Activated naive CD4-positive, alpha-beta T cell treated with anti-CD3 and anti-CD28 coated beads, Interleukin-2, amount 10 ng/mL, durations not matched to agents 7 days and 5 days (primary cell): ENCODE data around the gene RANBP3.

Experiments used
- CTCF ChIA-PET: fragments of 350-600 bp; sonication (Branson Sonifier 250); formaldehyde crosslinking; loops from one replicate; lab custom pipeline; 2021; ENCODE audit warnings: antibody characterized with exemption; lab: Charles Lee
- DNase-seq: peaks from one replicate; pipeline ENCODE4 v3.0.0-alpha.2; 2020
- H3K27ac Mint-ChIP-seq: one replicate; pipeline ENCODE4 v1.8.0; 2021; ENCODE audit warnings: mild to moderate bottlenecking, moderate library complexity, mixed read lengths
- H3K27me3 Mint-ChIP-seq: one replicate; pipeline ENCODE4 v1.8.0; 2021; ENCODE audit warnings: mild to moderate bottlenecking, mixed read lengths
- H3K36me3 Mint-ChIP-seq: one replicate; pipeline ENCODE4 v1.8.0; 2021; ENCODE audit warnings: mixed read lengths
- H3K4me1 Mint-ChIP-seq: one replicate; pipeline ENCODE4 v1.8.0; 2021; ENCODE audit warnings: mixed read lengths
- H3K4me3 Mint-ChIP-seq: one replicate; pipeline ENCODE4 v1.8.0; 2021; ENCODE audit warnings: mild to moderate bottlenecking, moderate library complexity, mixed read lengths
- H3K9me3 Mint-ChIP-seq: one replicate; pipeline ENCODE4 v1.8.0; 2021; ENCODE audit warnings: mixed read lengths

RANBP3 gene

GRCh38 chr19:5923356-5923755 is 54.6 kb downstream of the RANBP3 start:
- Mint-ChIP-seq H3K4me1 (no peaks in the 10 kb centered on the region), H3K9me3 (no peaks in the 10 kb centered on the region), H3K27ac (no peak overlapping the region), H3K36me3 (peaks cover 42% of the 10 kb centered on the region), H3K27me3 (no peaks in the 10 kb centered on the region), H3K4me3 (no peak overlapping the region)
- DNase-seq = no peak
- CTCF ChIA-PET = no interaction called here

GRCh38 chr19:5922161-5922545 is 55.8 kb downstream of the RANBP3 start:
- no peak overlapping the region for H3K27ac Mint-ChIP-seq
- H3K4me1 Mint-ChIP-seq = no peaks in the 10 kb centered on the region
- no peaks in the 10 kb centered on the region for H3K9me3 Mint-ChIP-seq
- no peak overlapping the region for H3K4me3 Mint-ChIP-seq
- no peaks in the 10 kb centered on the region for H3K27me3 Mint-ChIP-seq
- no peak for DNase-seq
- CTCF ChIA-PET = no interaction called here
- peaks cover 34% of the 10 kb centered on the region for H3K36me3 Mint-ChIP-seq

- no peak for DNase-seq
- CTCF ChIA-PET = no interaction called here
- Mint-ChIP-seq H3K4me3 (no peak overlapping the region), H3K4me1 (no peaks in the 10 kb centered on the region), H3K27me3 (no peaks in the 10 kb centered on the region), H3K9me3 (no peaks in the 10 kb centered on the region), H3K36me3 (peaks cover 35% of the 10 kb centered on the region), H3K27ac (no peak overlapping the region)
Measured at GRCh38 chr19:5921516-5922160, 56.3 kb downstream of the RANBP3 start.

- no peaks in the 10 kb centered on the region for H3K27me3 Mint-ChIP-seq
- no peaks in the 10 kb centered on the region for H3K9me3 Mint-ChIP-seq
- DNase-seq = no peak
- H3K27ac Mint-ChIP-seq = no peak overlapping the region
- CTCF ChIA-PET = no interaction called here
- H3K4me3 Mint-ChIP-seq = no peak overlapping the region
- peaks cover 25% of the 10 kb centered on the region for H3K36me3 Mint-ChIP-seq
- no peaks in the 10 kb centered on the region for H3K4me1 Mint-ChIP-seq
Measured at GRCh38 chr19:5918463-5919079, 59.4 kb downstream of the RANBP3 start.

- H3K4me3 Mint-ChIP-seq = no peak overlapping the region
- no peak overlapping the region for H3K27ac Mint-ChIP-seq
- H3K9me3 Mint-ChIP-seq = no peaks in the 10 kb centered on the region
- CTCF ChIA-PET = no interaction called here
- no peaks in the 10 kb centered on the region for H3K4me1 Mint-ChIP-seq
- H3K27me3 Mint-ChIP-seq = no peaks in the 10 kb centered on the region
- no peak for DNase-seq
- H3K36me3 Mint-ChIP-seq = peaks cover 20% of the 10 kb centered on the region
Measured at GRCh38 chr19:5917431-5918107, 60.4 kb downstream of the RANBP3 start.

GRCh38 chr19:5916181-5916708 is 61.7 kb downstream of the RANBP3 start:
- DNase-seq = no peak
- no peak overlapping the region for H3K4me3 Mint-ChIP-seq
- H3K27ac Mint-ChIP-seq = no peak overlapping the region
- no peaks in the 10 kb centered on the region for H3K9me3 Mint-ChIP-seq
- CTCF ChIA-PET = no interaction called here
- H3K4me1 Mint-ChIP-seq = no peaks in the 10 kb centered on the region
- H3K36me3 Mint-ChIP-seq = peaks cover 13% of the 10 kb centered on the region
- H3K27me3 Mint-ChIP-seq = no peaks in the 10 kb centered on the region

GRCh38 chr19:5915782-5916165 is 62.2 kb downstream of the RANBP3 start:
- peaks cover 12% of the 10 kb centered on the region for H3K36me3 Mint-ChIP-seq
- CTCF ChIA-PET = no interaction called here
- no peak overlapping the region for H3K27ac Mint-ChIP-seq

GRCh38 chr19:5914946-5915781 is 62.8 kb downstream of the RANBP3 start:
- Mint-ChIP-seq H3K9me3 (no peaks in the 10 kb centered on the region), H3K36me3 (peaks cover 11% of the 10 kb centered on the region), H3K27ac (no peak overlapping the region), H3K4me1 (no peaks in the 10 kb centered on the region), H3K4me3 (no peak overlapping the region), H3K27me3 (no peaks in the 10 kb centered on the region)
- CTCF ChIA-PET = no interaction called here
- no peak for DNase-seq

More at GRCh38 chr19:5915782-5916165, 62.2 kb downstream of the RANBP3 start:
- DNase-seq = no peak
- H3K4me1 Mint-ChIP-seq = no peaks in the 10 kb centered on the region
- H3K4me3 Mint-ChIP-seq = no peak overlapping the region
- H3K27me3 Mint-ChIP-seq = no peaks in the 10 kb centered on the region
- no peaks in the 10 kb centered on the region for H3K9me3 Mint-ChIP-seq

GRCh38 chr19:5914358-5914774 is 63.6 kb downstream of the RANBP3 start:
- no peak overlapping the region for H3K4me3 Mint-ChIP-seq
- no peak overlapping the region for H3K27ac Mint-ChIP-seq
- H3K9me3 Mint-ChIP-seq = no peaks in the 10 kb centered on the region
- no peak for DNase-seq
- H3K27me3 Mint-ChIP-seq = no peaks in the 10 kb centered on the region
- CTCF ChIA-PET = no interaction called here
- no peaks in the 10 kb centered on the region for H3K4me1 Mint-ChIP-seq
- peaks cover 11% of the 10 kb centered on the region for H3K36me3 Mint-ChIP-seq

GRCh38 chr19:5913739-5914357 is 64.1 kb downstream of the RANBP3 start, which contains the start of gene CAPS:
Gene CAPS, plus strand, starts transcription at chr19:5914254. Its CDS starts 153 bp downstream, at chr19:5914407.
- Mint-ChIP-seq H3K36me3 (peaks cover 11% of the 10 kb centered on the region), H3K27me3 (no peaks in the 10 kb centered on the region), H3K9me3 (no peaks in the 10 kb centered on the region), H3K4me1 (no peaks in the 10 kb centered on the region), H3K27ac (peak within 1 kb of the TSS; percentile 42), H3K4me3 (no peak within 1 kb of the TSS)
- CTCF ChIA-PET = no interaction called here
- no peak for DNase-seq

- Mint-ChIP-seq H3K36me3 (peaks cover 9% of the 10 kb centered on the region), H3K4me3 (no peak overlapping the region), H3K4me1 (peaks cover 6% of the 10 kb centered on the region), H3K27me3 (no peaks in the 10 kb centered on the region), H3K9me3 (no peaks in the 10 kb centered on the region), H3K27ac (no peak overlapping the region)
- no peak for DNase-seq
- CTCF ChIA-PET = no interaction called here
Measured at GRCh38 chr19:5911366-5911765, 66.6 kb downstream of the RANBP3 start.

GRCh38 chr19:5910638-5910907 is 67.4 kb downstream of the RANBP3 start:
- H3K27ac Mint-ChIP-seq = no peak overlapping the region
- peaks cover 12% of the 10 kb centered on the region for H3K4me1 Mint-ChIP-seq
- no peak for DNase-seq
- no peaks in the 10 kb centered on the region for H3K27me3 Mint-ChIP-seq
- peaks cover 6% of the 10 kb centered on the region for H3K36me3 Mint-ChIP-seq
- H3K4me3 Mint-ChIP-seq = no peak overlapping the region
- CTCF ChIA-PET = no interaction called here
- no peaks in the 10 kb centered on the region for H3K9me3 Mint-ChIP-seq

- peaks cover 12% of the 10 kb centered on the region for H3K4me1 Mint-ChIP-seq
- peaks cover 4% of the 10 kb centered on the region for H3K36me3 Mint-ChIP-seq
- CTCF ChIA-PET = no interaction called here
- H3K9me3 Mint-ChIP-seq = no peaks in the 10 kb centered on the region
- no peak overlapping the region for H3K4me3 Mint-ChIP-seq
- DNase-seq = no peak
- no peak overlapping the region for H3K27ac Mint-ChIP-seq
- H3K27me3 Mint-ChIP-seq = no peaks in the 10 kb centered on the region
Measured at GRCh38 chr19:5908773-5909442, 69.0 kb downstream of the RANBP3 start.
